OCI-LY7 (cell line): Measurements from ENCODE around the gene DNAH7.

Experiments used
- CTCF ChIP-seq: fragments of 200-600 bp; sonication (generic); conservative IDR thresholded peaks from 2 replicates; pipeline ENCODE4 v1.5.1; 2014; ENCODE audit warnings: mild to moderate bottlenecking, antibody characterized with exemption, low read length, moderate library complexity, mixed read lengths
- EZH2phosphoT487 ChIP-seq: fragments of 200-600 bp; sonication (generic); IDR thresholded peaks from 2 replicates; pipeline ENCODE4 v1.6.1; 2018; ENCODE audit warnings: low read depth, borderline replicate concordance, mild to moderate bottlenecking, mixed run types, antibody characterized with exemption, low read length, moderate library complexity, mixed read lengths

DNA sequence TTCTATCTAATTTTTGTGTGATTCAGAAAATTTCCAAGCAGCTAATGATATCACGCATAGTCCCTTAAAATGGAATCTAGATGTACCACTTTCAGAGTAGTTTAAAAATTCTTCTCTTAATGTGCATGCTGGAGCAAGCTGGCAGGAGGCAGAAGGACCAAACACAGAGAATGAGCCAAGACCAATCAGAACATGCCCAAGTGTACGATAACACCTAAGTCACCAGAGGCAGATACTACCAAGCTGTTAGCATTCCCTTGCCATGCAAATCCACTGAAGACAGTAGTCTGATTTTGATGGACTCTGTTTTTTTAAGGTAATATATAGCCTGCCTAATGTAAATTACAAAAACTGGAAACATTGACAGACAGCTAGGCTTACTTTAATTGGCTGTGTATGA lies 109.3 kb downstream of the DNAH7 start:
- TF ChIP-seq EZH2phosphoT487 (no peak), CTCF (no peak)
